Ovary (tissue), 9 donors: ENCODE measurements around the gene MAML2. TPM values are rescaled to one million over a fixed set of nuclear protein-coding genes. Genes with fewer than 3 reads are reported as not detected.

Experiments used
- DNase-seq, 5 donors: peaks; one replicate each; pipeline ENCODE4 v3.0.0-alpha.2; 2019 to 2020
- H3K27ac ChIP-seq, 2 donors: fragments of 200-600 bp; one replicate each; pipeline versions ENCODE4 v1.5.1 to v1.8.0; 2019 to 2022
- H3K27me3 ChIP-seq: fragments of 200-600 bp; one replicate; pipeline ENCODE4 v1.8.0; 2022
- H3K36me3 ChIP-seq: fragments of 200-600 bp; sonication (generic); one replicate; pipeline ENCODE4 v1.5.1; 2019
- H3K4me1 ChIP-seq: one replicate; pipeline ENCODE4 v1.8.1; 2013; ENCODE audit warnings: mild to moderate bottlenecking, moderate library complexity; ENCODE audit not compliant: insufficient read depth
- H3K4me3 ChIP-seq: fragments of 200-600 bp; sonication (generic); one replicate; pipeline ENCODE4 v1.5.1; 2017
- H3K9me3 ChIP-seq, 2 donors: fragments of 200-600 bp in 1 of 2; sonication (generic) in 1 of 2; one replicate each; pipeline versions ENCODE4 v1.5.1 to v1.8.1; 2013 to 2019; ENCODE audit warnings: mild to moderate bottlenecking in 1 of 2, moderate library complexity in 1 of 2
- CTCF ChIP-seq, 3 donors: fragments of 450-650 bp in 2 of 3; fragments of 200-600 bp in 1 of 3; IDR thresholded peaks; one replicate each; pipeline versions ENCODE4 v1.5.1 to v1.8.0; 2016 to 2022; ENCODE audit warnings: antibody characterized with exemption in 3 of 3, mild to moderate bottlenecking in 1 of 3
- EP300 ChIP-seq: sonication (generic); formaldehyde crosslinking; IDR thresholded peaks from one replicate; pipeline ENCODE4 v1.6.1; 2017; ENCODE audit warnings: antibody characterized with exemption
- POLR2A ChIP-seq: fragments of 450-650 bp; IDR thresholded peaks from one replicate; pipeline ENCODE4 v1.6.1; 2017; ENCODE audit warnings: antibody characterized with exemption, mild to moderate bottlenecking, moderate library complexity
- whole genome bisulfite sequencing, 3 donors: extraction: QIAGEN DNeasy Blood & Tissue Kit in 1 of 3; methylation state at CpG; one replicate each; pipeline versions ENCODE4 v1.1.5 to v1.1.7; 2013 to 2017; 5-methylcytosine and 5-hydroxymethylcytosine counted together
- intact Hi-C, 4 donors: fragments of 100-400 bp; cut with DNase I; formaldehyde crosslinking; loops; one replicate each; pipeline versions ENCODE4 v1.11.0 to v1.15.1; 2022 to 2023
- polyA plus RNA-seq, 2 donors: library from polyadenylated mRNA; stranded (reverse); fragments of 200-250 nt in 1 of 2; fragments of 350-450 nt in 1 of 2; fragmentation: Illumina TruSeq in 1 of 2; extraction: RNeasy Lipid Tissue Mini Kit (QIAGEN cat#74804) in 1 of 2; gene quantifications; one replicate each; pipeline ENCODE4 v1.2.3, GENCODE V29; 2013 to 2014
- total RNA-seq, 7 donors: library from RNA; depleted of rRNA in 2 of 7; stranded (reverse); fragments of >200 nt in 2 of 7; fragmentation: NEBNext Ultra II Directional in 3 of 7; extraction: Animal tissue kit (Norgen Biotek cat#: 25700) in 3 of 7; gene quantifications; one replicate each; pipeline versions ENCODE4 v1.1.0 to v1.2.4, GENCODE V29; 2016 to 2023
- donor health status: DM: no; HTN: no; CAD: no; lungs with moderate emphysema.
- donor health status: DM: no; HTN: no; CAD: no.
- donor health status: Bipolar disorder and iron deficiency.
- donor health status: DM: yes; HTN: yes; CAD: no.
- donor health status: DM: no; HTN: no; CAD: no.
- donor health status: DM: yes; HTN: yes; CAD: no.

Gene MAML2
- total and polyA plus RNA-seq, 9 donors, result 7.3 to 17.5 (median 14.6) TPM

GRCh38 chr11:96023275-96023674 lies 319.7 kb downstream of the MAML2 start:
- no peaks in the 10 kb centered on the region for H3K9me3 ChIP-seq
- no peaks in the 10 kb centered on the region for H3K27me3 ChIP-seq
- no peaks in the 10 kb centered on the region for H3K36me3 ChIP-seq
- intact Hi-C loops, result no loop called here
- H3K27ac ChIP-seq, result no peak overlapping the region
- TF ChIP-seq POLR2A (no peak), CTCF (IDR thresholded peaks at IDR 0.05) (no peak)
- H3K4me3 ChIP-seq, result no peak overlapping the region
- H3K4me1 ChIP-seq, result peaks cover 2% of the 10 kb centered on the region
- WGBS, 3 donors, result 44 to 54% (median 51%) methylated on average over 7 of the region's 7 CpGs
- no peak for DNase-seq

- H3K9me3 ChIP-seq, result no peaks in the 10 kb centered on the region
- H3K36me3 ChIP-seq, result no peaks in the 10 kb centered on the region
- H3K27me3 ChIP-seq, result no peaks in the 10 kb centered on the region
- intact Hi-C loops, result no loop called here
- no peak overlapping the region for H3K4me3 ChIP-seq
- TF ChIP-seq EP300 (no peak), CTCF (IDR thresholded peaks at IDR 0.05) (no peak), POLR2A (no peak)
- peaks cover 2% of the 10 kb centered on the region for H3K4me1 ChIP-seq
- H3K27ac ChIP-seq, result no peak overlapping the region
- WGBS, 3 donors, result 91 to 96% (median 94%) methylated on average over 5 of the region's 5 CpGs
- DNase-seq, result no peak
These were observed 320.9 kb downstream of the MAML2 start for GRCh38 chr11:96021901-96022650.

- H3K27ac ChIP-seq, result no peak overlapping the region
- H3K4me1 ChIP-seq, result peaks cover 2% of the 10 kb centered on the region
- no peaks in the 10 kb centered on the region for H3K9me3 ChIP-seq
- no peaks in the 10 kb centered on the region for H3K27me3 ChIP-seq
- WGBS, 3 donors, result 84 to 86% (median 85%) methylated on average over 8 of the region's 8 CpGs
- DNase-seq, result no peak
- intact Hi-C loops, result no loop called here
- no peak for TF ChIP-seq EP300
- H3K4me3 ChIP-seq, result no peak overlapping the region
- H3K36me3 ChIP-seq, result no peaks in the 10 kb centered on the region
These were observed 322.9 kb downstream of the MAML2 start for GRCh38 chr11:96019810-96020747.

- H3K4me1 ChIP-seq, result peaks cover 2% of the 10 kb centered on the region
- no peaks in the 10 kb centered on the region for H3K27me3 ChIP-seq
- intact Hi-C loops, result no loop called here
- no peak for TF ChIP-seq POLR2A
- TF ChIP-seq CTCF (IDR thresholded peaks at IDR 0.05), result no peak
- no peak for TF ChIP-seq EP300
- no peaks in the 10 kb centered on the region for H3K36me3 ChIP-seq
- no peak for DNase-seq
- no peak overlapping the region for H3K27ac ChIP-seq
- H3K4me3 ChIP-seq, result no peak overlapping the region
- H3K9me3 ChIP-seq, result no peaks in the 10 kb centered on the region
These were observed 323.7 kb downstream of the MAML2 start for GRCh38 chr11:96019281-96019680.
